Astrocyte (in vitro differentiated cells and primary cell): ENCODE results near the gene TMEM204. TPM values are rescaled to one million over a fixed set of nuclear protein-coding genes. Genes with fewer than 3 reads are reported as not detected.

Source experiments
- DNase-seq: peaks from one replicate; pipeline ENCODE4 v3.0.0-alpha.2; 2010; ENCODE audit warnings: low read depth
- FAIRE-seq: peaks from 2 replicates; lab custom pipeline; 2011; peaks lifted over from hg19 to GRCh38; lab: Jason Lieb, UNC
- H2AFZ ChIP-seq: 2 replicates; pipeline ENCODE4 v1.6.0; 2012; ENCODE audit warnings: low read depth, low read length, inconsistent platforms
- H3K27ac ChIP-seq: 2 replicates; pipeline ENCODE4 v1.5.1; 2011; ENCODE audit warnings: low read depth, low read length, inconsistent platforms
- H3K27me3 ChIP-seq: 2 replicates; pipeline ENCODE4 v1.6.0; 2011; ENCODE audit warnings: low read length, inconsistent platforms; ENCODE audit not compliant: insufficient read depth
- H3K36me3 ChIP-seq: 2 replicates; pipeline ENCODE4 v1.5.1; 2011; ENCODE audit warnings: low read length, inconsistent platforms; ENCODE audit not compliant: insufficient read depth
- H3K4me1 ChIP-seq: 2 replicates; pipeline ENCODE4 v1.5.1; 2011; ENCODE audit warnings: low read length, inconsistent platforms; ENCODE audit not compliant: insufficient read depth
- H3K4me2 ChIP-seq: 2 replicates; pipeline ENCODE4 v1.6.0; 2012; ENCODE audit warnings: low read length, inconsistent platforms
- H3K4me3 ChIP-seq: 2 replicates; pipeline ENCODE4 v1.5.1; 2011; ENCODE audit warnings: low read depth, mild to moderate bottlenecking, low read length, inconsistent platforms; ENCODE audit not compliant: insufficient read depth
- H3K79me2 ChIP-seq: 2 replicates; pipeline ENCODE4 v1.6.0; 2012; ENCODE audit warnings: mild to moderate bottlenecking, low read length, inconsistent platforms; ENCODE audit not compliant: insufficient read depth
- H3K9ac ChIP-seq: 2 replicates; pipeline ENCODE4 v1.6.0; 2012; ENCODE audit warnings: mild to moderate bottlenecking, low read length, inconsistent platforms
- H3K9me3 ChIP-seq: 2 replicates; pipeline ENCODE4 v1.5.1; 2012; ENCODE audit warnings: low read depth, mild to moderate bottlenecking, low read length, inconsistent platforms; ENCODE audit not compliant: insufficient read depth
- H4K20me1 ChIP-seq: 2 replicates; pipeline ENCODE4 v1.6.0; 2012; ENCODE audit warnings: low read length, inconsistent platforms; ENCODE audit not compliant: insufficient read depth
- H3K27ac Mint-ChIP-seq: one replicate; pipeline ENCODE4 v1.8.0; 2021; ENCODE audit warnings: mild to moderate bottlenecking, mixed read lengths; ENCODE audit not compliant: unreplicated experiment
- H3K27me3 Mint-ChIP-seq: one replicate; pipeline ENCODE4 v1.8.0; 2021; ENCODE audit warnings: low read depth, mixed read lengths; ENCODE audit not compliant: unreplicated experiment
- H3K36me3 Mint-ChIP-seq: one replicate; pipeline ENCODE4 v1.8.0; 2021; ENCODE audit warnings: low read depth, mixed read lengths; ENCODE audit not compliant: unreplicated experiment
- H3K4me1 Mint-ChIP-seq: one replicate; pipeline ENCODE4 v1.8.0; 2021; ENCODE audit warnings: low read depth, mixed read lengths; ENCODE audit not compliant: unreplicated experiment
- H3K4me3 Mint-ChIP-seq: one replicate; pipeline ENCODE4 v1.8.0; 2021; ENCODE audit warnings: mild to moderate bottlenecking, moderate library complexity, mixed read lengths; ENCODE audit not compliant: unreplicated experiment
- H3K9me3 Mint-ChIP-seq: one replicate; pipeline ENCODE4 v1.8.0; 2021; ENCODE audit warnings: mild to moderate bottlenecking, mixed read lengths; ENCODE audit not compliant: unreplicated experiment
- EZH2 ChIP-seq: IDR thresholded peaks from 2 replicates; pipeline ENCODE4 v1.6.1; 2012; ENCODE audit warnings: mild to moderate bottlenecking, low read length, inconsistent platforms; ENCODE audit not compliant: insufficient read depth
- total RNA-seq: library from RNA; stranded (reverse); gene quantifications from 2 replicates; pipeline ENCODE4 v1.2.1, GENCODE V29; 2021
- TF ChIP-seq, protein P1 (sequence below): IDR thresholded peaks from 2 replicates; pipeline ENCODE4 v1.5.1; 2011; ENCODE audit warnings: low read depth, mild to moderate bottlenecking, inconsistent platforms, low read length, moderate library complexity; ENCODE audit not compliant: insufficient read depth

TMEM204 gene
- total RNA-seq, 1 donor from 2014 or later = not detected

DNA sequence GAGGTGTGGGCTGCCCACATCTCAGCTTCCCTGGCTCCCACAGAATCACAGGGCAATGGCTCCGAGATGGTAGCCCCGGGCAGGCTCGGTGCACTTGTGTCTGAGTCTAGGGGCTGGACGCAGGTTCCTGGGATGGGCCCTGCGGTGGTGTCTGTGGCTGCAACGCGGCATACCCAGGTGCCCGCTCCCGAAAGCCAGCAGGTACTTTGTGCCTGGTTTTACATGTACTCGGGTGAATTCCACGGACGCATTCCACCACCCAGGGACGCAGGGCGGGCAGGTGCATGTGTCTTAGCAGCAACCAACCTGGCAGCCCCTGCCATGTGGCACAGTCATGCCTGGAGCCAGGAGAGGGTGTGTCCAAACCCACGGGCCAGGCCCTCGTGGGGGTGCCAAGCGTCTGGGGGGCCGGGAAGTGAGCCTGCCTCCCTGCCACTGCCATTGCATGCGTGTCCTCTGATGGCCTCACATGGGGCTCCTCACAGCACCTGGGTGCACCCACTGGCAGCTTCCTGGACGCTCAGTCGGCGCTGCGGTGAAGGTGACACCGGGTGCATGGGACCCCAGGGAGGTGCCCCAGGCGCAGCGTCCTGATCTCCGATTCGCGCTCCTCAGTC lies 4.4 kb upstream of the TMEM204 start:
- Histone ChIP-seq H3K27ac (no peak overlapping the region), H3K9ac (no peak overlapping the region), H3K4me2 (no peak overlapping the region), H3K27me3 (no peaks in the 10 kb centered on the region), H3K79me2 (no peaks in the 10 kb centered on the region), H3K4me1 (peaks cover 4% of the 10 kb centered on the region), H3K36me3 (no peaks in the 10 kb centered on the region), H4K20me1 (no peaks in the 10 kb centered on the region), H3K9me3 (no peaks in the 10 kb centered on the region), H2AFZ (no peak overlapping the region), H3K4me3 (no peak overlapping the region)
- FAIRE-seq (no peak), DNase-seq (no peak)
- Mint-ChIP-seq H3K27me3 (no peaks in the 10 kb centered on the region), H3K9me3 (no peaks in the 10 kb centered on the region), H3K36me3 (peaks cover 4% of the 10 kb centered on the region), H3K4me1 (peaks cover 2% of the 10 kb centered on the region), H3K27ac (no peak overlapping the region), H3K4me3 (no peak overlapping the region)
- no peak for TF ChIP-seq EZH2
- TF ChIP-seq, protein P1, sequence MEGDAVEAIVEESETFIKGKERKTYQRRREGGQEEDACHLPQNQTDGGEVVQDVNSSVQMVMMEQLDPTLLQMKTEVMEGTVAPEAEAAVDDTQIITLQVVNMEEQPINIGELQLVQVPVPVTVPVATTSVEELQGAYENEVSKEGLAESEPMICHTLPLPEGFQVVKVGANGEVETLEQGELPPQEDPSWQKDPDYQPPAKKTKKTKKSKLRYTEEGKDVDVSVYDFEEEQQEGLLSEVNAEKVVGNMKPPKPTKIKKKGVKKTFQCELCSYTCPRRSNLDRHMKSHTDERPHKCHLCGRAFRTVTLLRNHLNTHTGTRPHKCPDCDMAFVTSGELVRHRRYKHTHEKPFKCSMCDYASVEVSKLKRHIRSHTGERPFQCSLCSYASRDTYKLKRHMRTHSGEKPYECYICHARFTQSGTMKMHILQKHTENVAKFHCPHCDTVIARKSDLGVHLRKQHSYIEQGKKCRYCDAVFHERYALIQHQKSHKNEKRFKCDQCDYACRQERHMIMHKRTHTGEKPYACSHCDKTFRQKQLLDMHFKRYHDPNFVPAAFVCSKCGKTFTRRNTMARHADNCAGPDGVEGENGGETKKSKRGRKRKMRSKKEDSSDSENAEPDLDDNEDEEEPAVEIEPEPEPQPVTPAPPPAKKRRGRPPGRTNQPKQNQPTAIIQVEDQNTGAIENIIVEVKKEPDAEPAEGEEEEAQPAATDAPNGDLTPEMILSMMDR = no peak

DNA sequence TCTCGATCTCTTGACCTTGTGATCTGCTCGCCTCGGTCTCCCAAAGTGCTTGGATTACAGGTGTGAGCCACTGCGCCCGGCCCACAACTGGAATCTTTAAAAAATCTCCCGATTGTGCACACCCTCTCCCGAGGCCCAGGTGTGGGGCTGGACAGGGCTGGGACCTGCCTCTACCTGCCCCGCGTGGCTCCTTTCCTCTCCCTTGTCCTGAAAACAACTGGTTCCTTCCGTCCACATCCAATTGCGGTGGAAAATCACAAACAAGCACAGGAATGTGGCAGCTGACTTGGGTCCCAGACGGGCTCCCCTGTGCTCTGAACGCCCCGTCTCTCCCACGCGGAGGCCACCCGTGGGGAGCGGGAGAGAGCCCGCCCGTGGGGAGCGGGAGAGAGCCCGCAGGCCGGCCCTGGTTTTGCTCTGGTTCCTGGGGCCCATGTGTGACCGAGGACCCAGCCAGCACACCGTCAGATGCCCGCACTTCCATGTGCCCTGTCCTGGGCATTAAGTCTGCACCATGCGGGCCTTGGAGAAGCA lies 3.0 kb upstream of the TMEM204 start:
- Histone ChIP-seq H3K79me2 (peaks cover 9% of the 10 kb centered on the region), H3K4me1 (peaks cover 4% of the 10 kb centered on the region), H3K4me3 (no peak overlapping the region), H3K9me3 (no peaks in the 10 kb centered on the region), H3K4me2 (no peak overlapping the region), H3K27ac (no peak overlapping the region), H4K20me1 (peaks cover 4% of the 10 kb centered on the region), H3K9ac (no peak overlapping the region), H3K36me3 (no peaks in the 10 kb centered on the region), H2AFZ (no peak overlapping the region), H3K27me3 (no peaks in the 10 kb centered on the region)
- no peak for TF ChIP-seq EZH2
- TF ChIP-seq, protein P1 = no peak
- peaks cover 2% of the 10 kb centered on the region for H3K4me1 Mint-ChIP-seq
- no peak overlapping the region for H3K4me3 Mint-ChIP-seq
- FAIRE-seq = no peak
- no peaks in the 10 kb centered on the region for H3K27me3 Mint-ChIP-seq
- peaks cover 8% of the 10 kb centered on the region for H3K36me3 Mint-ChIP-seq
- no peak overlapping the region for H3K27ac Mint-ChIP-seq
- no peaks in the 10 kb centered on the region for H3K9me3 Mint-ChIP-seq
- DNase-seq = no peak

DNA sequence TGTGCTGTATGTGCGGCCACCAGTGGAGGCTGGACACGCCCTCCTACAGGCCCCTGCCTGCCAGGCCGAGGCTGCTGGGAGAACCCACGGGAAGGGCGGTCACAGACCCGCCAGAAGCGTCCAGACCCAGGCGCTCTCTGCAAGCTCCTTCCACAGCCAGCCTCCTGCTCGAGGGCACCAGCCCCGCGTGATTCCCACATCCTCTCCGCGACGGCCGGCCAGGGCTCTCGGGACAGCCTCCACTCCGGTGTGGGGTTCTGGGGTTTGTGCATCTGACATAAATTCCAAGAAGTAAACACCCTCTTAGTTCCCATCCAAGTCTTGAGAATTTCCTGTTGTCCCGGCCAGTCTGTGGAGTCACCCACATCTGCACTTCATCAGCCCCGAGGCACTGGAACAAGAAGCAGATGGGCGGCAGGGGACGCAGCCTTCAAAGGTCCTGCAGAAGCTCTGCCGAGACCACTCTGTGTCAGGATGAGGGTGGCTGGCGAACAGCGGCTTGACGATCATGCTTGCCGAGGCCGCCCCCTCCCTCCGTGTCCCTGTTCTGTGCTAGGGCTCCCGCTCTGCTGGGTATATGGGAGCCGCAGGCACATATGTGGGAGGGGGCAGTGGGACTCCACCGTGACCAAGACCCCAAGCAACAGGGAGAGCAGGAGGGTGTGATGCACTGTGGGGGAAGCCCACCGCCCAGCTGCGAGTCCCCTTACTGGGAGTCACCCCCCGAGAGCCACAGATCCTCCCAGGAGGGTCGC lies 2.4 kb upstream of the TMEM204 start:
- Histone ChIP-seq H3K4me1 (peaks cover 4% of the 10 kb centered on the region), H3K4me2 (no peak overlapping the region), H3K36me3 (no peaks in the 10 kb centered on the region), H3K79me2 (peaks cover 14% of the 10 kb centered on the region), H3K27me3 (no peaks in the 10 kb centered on the region), H3K4me3 (no peak overlapping the region), H3K9me3 (no peaks in the 10 kb centered on the region), H3K27ac (no peak overlapping the region), H2AFZ (no peak overlapping the region), H4K20me1 (peaks cover 7% of the 10 kb centered on the region), H3K9ac (no peak overlapping the region)
- H3K27ac Mint-ChIP-seq = no peak overlapping the region
- H3K4me1 Mint-ChIP-seq = peaks cover 2% of the 10 kb centered on the region
- no peaks in the 10 kb centered on the region for H3K27me3 Mint-ChIP-seq
- DNase-seq (no peak), FAIRE-seq (no peak)
- peaks cover 8% of the 10 kb centered on the region for H3K36me3 Mint-ChIP-seq
- no peak overlapping the region for H3K4me3 Mint-ChIP-seq
- no peaks in the 10 kb centered on the region for H3K9me3 Mint-ChIP-seq
- TF ChIP-seq, protein P1 = no peak
- TF ChIP-seq EZH2 = no peak
